Measurements from ENCODE around the gene TTC32. TPM values are rescaled to one million over a fixed set of nuclear protein-coding genes. Genes with fewer than 3 reads are reported as not detected.

Gene TTC32
- total and polyA plus RNA-seq, 12 donors, result 2.1 to 43.9 (median 12.8) TPM

DNA sequence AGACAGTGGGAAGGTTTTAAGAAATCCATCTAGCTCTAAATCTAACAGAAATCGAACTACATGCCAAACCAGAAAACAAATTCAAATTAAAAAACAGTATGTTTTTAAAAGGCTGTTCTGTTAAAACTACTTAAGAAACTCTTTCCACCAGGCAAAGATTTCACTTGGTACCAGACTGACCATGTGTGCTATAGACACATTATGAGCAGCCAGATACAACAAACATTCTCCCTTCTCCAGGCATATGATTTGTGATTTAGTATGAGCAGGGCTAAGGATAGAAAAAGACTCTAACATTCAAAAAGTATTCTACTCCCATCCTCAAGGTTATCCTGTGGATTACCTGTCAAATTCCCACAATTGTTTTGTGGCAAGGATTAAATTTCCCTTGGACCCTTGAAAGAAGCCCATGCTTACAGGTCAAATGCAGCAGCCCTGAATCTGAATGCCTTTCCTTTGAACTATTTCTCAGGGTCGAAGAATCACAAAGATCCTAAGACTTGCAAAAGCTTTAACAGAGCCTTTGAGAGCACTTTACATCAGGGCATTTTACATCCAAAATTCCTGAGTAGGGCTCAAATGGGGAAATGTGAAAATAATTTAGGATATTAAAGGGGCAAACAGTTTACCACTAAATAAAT, 42.5 kb upstream of the TTC32 start:
- WGBS, 4 donors, result 63 to 75% (median 70%) methylated on average over 2 of the region's 2 CpGs
- no peaks in the 10 kb centered on the region for H3K4me1 ChIP-seq (replicated peaks in 1 of 2)
- intact Hi-C loops (cut with DNase I), result no loop called here
- no peaks in the 10 kb centered on the region for H3K9me3 ChIP-seq (replicated peaks in 1 of 3)
- no peaks in the 10 kb centered on the region for H3K27me3 ChIP-seq
- H3K27ac ChIP-seq, result no peak overlapping the region
- H3K36me3 ChIP-seq (replicated peaks in 1 of 2), result no peaks in the 10 kb centered on the region
- H3K4me3 ChIP-seq, result no peak overlapping the region
- TF ChIP-seq POLR2A (IDR thresholded peaks at IDR 0.05), result no peak
- TF ChIP-seq, protein P1, sequence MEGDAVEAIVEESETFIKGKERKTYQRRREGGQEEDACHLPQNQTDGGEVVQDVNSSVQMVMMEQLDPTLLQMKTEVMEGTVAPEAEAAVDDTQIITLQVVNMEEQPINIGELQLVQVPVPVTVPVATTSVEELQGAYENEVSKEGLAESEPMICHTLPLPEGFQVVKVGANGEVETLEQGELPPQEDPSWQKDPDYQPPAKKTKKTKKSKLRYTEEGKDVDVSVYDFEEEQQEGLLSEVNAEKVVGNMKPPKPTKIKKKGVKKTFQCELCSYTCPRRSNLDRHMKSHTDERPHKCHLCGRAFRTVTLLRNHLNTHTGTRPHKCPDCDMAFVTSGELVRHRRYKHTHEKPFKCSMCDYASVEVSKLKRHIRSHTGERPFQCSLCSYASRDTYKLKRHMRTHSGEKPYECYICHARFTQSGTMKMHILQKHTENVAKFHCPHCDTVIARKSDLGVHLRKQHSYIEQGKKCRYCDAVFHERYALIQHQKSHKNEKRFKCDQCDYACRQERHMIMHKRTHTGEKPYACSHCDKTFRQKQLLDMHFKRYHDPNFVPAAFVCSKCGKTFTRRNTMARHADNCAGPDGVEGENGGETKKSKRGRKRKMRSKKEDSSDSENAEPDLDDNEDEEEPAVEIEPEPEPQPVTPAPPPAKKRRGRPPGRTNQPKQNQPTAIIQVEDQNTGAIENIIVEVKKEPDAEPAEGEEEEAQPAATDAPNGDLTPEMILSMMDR (IDR thresholded peaks at IDR 0.05), result no peak
- DNase-seq, result no peak

DNA sequence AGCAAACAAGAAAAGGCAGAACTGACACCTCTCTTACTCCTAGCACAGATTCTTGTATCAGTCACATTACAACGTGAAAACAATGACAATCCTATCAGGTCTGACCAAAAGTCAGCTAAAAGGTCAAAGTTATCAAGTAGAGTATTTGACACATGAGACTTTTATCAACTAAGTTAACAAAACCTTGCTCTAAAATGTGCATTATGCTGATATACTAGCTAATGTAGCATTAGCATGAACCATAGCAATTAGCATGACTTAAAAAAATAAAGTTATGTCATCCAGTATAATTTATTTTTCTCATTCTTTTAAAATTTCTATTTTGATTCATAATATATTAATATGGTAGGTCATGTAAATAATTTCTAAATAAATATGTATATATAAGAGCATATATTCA, 41.4 kb upstream of the TTC32 start:
- H3K9me3 ChIP-seq (replicated peaks in 1 of 3), result no peaks in the 10 kb centered on the region
- H3K27me3 ChIP-seq, result no peaks in the 10 kb centered on the region
- H3K36me3 ChIP-seq (replicated peaks in 1 of 2), result no peaks in the 10 kb centered on the region
- WGBS, 4 donors, result 43 to 55% (median 53%) methylated on average over 1 of the region's 1 CpG
- no peak overlapping the region for H3K27ac ChIP-seq
- no peak for TF ChIP-seq POLR2A (IDR thresholded peaks at IDR 0.05)
- TF ChIP-seq, protein P1 (IDR thresholded peaks at IDR 0.05), result no peak
- no peak for DNase-seq
- H3K4me1 ChIP-seq (replicated peaks in 1 of 2), result no peaks in the 10 kb centered on the region
- intact Hi-C loops (cut with DNase I), result no loop called here
- no peak overlapping the region for H3K4me3 ChIP-seq

DNA sequence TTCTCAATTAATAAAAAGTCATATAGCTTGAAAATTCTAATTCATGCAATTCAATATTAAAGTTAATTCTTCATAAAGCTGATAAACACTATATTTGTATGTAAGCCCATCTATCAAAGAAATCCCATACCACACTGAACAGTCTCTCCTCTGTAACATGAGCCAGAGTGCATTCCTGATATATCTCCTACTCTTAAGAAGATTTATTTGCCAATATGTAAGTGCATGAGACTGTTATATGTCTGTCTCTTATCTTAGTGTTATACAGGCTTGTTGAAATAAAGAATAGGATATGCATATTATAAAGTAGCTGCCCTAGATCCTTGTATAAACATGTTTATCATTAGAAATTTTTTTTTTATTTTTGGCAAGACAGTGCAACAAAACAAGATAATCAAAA, 40.4 kb upstream of the TTC32 start:
- intact Hi-C loops (cut with DNase I), result no loop called here
- Histone ChIP-seq H3K27me3 (no peaks in the 10 kb centered on the region), H3K27ac (no peak overlapping the region)

DNA sequence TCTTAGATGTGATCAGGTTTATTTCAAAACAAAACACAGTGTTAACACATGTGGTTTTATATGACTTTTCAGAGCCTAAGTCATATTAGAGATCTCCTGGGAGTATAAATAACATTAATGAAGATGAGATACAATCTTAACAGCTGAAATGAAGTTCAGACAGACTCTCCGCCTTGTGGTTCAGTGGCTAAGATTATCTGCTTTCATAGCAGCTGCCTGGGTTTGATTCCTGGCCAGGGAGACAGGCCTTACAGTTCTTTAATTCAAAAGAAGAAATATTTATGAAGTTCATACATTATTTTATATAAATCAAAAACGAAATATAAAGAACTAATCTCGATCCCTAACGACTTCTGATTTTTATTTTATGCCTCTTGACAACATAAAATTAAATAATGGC, 35.2 kb upstream of the TTC32 start:
- Histone ChIP-seq H3K4me1 (replicated peaks in 1 of 2) (no peaks in the 10 kb centered on the region), H3K27me3 (no peaks in the 10 kb centered on the region), H3K36me3 (replicated peaks in 1 of 2) (peaks cover 0 to 15% of the 10 kb centered on the region in 2 donors), H3K9me3 (replicated peaks in 1 of 3) (no peaks in the 10 kb centered on the region), H3K4me3 (no peak overlapping the region), H3K27ac (no peak overlapping the region)
- TF ChIP-seq, protein P1 (IDR thresholded peaks at IDR 0.05), result no peak
- TF ChIP-seq POLR2A (IDR thresholded peaks at IDR 0.05), result no peak
- intact Hi-C loops (cut with DNase I), result no loop called here
- WGBS, 4 donors, result 87 to 95% (median 91%) methylated on average over 4 of the region's 4 CpGs
- DNase-seq, result no peak

More for the DNA sequence above, 40.4 kb upstream of the TTC32 start:
- peaks cover 0 to 6% of the 10 kb centered on the region in 2 donors for H3K36me3 ChIP-seq (replicated peaks in 1 of 2)
- no peak for DNase-seq
- H3K4me1 ChIP-seq (replicated peaks in 1 of 2), result no peaks in the 10 kb centered on the region
- TF ChIP-seq, protein P1 (IDR thresholded peaks at IDR 0.05), result no peak
- TF ChIP-seq POLR2A (IDR thresholded peaks at IDR 0.05), result no peak
- H3K4me3 ChIP-seq, result no peak overlapping the region
- H3K9me3 ChIP-seq (replicated peaks in 1 of 3), result no peaks in the 10 kb centered on the region

Data from adrenal gland (tissue), 12 donors.